ENCODE results near the gene SPPL2C.
"Not testable (repeated sequence)": the region's sequence is repeated elsewhere in the genome, so short reads cannot be mapped to it uniquely, and the experiment has no call there.

SPPL2C gene

GRCh38 chr17:45851464-45851863 lies 6.8 kb downstream of the SPPL2C start:
- no peak for DNase-seq

DNA sequence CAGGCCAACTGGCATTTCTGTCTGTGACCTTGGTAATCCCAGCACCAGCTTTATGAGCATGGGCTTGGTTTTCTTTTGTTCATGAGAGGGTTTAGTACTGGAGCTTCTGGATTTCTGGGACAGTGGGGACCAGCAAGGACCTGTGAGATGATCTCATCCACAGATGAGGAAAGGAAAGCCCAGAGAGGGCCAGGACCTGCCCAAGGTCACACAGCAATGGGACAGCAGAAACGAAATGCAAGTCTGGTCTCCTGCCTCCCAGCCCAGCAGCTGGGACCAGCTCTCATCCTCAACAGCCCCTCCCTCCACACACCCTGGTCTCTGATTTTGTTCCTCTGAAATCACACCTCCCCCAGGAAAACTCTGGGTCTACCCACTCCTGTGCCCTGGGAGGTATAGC lies 7.2 kb downstream of the SPPL2C start:
- no peak for DNase-seq

DNA sequence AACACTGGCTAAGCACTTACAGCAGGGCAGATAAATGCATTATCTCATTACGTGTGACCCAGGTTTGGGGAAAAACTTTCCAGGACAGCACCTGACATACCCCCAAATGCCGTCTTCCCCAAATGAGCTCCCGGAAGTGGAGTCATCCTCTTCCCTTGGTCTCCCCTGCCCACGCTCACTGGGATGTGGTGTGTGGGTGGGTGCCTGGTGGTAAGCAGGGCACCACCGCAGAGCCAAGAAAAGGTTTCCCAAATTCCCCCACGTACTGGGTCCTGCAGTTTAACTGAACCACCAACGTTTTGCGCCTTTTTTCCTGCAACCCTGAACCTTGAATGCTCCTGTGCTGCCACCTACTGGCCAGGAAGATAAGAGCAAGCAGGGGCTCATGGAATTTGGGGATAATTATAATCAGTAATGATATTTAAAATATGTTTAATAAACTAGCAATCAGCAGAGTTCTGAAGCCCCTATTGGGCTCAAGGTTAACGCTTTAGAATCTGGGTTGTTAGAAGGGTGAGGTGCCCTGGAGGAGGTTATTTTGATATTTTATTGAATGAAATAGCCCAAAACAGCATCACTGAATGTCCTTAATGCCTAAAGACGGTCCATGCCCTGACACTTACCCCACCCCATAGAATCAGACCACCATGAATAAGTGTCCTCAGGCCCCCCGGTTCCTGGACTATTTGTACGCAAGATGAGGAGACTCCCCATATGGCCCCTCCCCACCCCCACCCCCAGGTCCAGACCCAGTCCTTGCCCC lies 8.0 kb downstream of the SPPL2C start:
- DNase-seq, result peak; percentile 61

- no peak for DNase-seq
Measured at GRCh38 chr17:45854209-45854608, 9.5 kb downstream of the SPPL2C start.

DNA sequence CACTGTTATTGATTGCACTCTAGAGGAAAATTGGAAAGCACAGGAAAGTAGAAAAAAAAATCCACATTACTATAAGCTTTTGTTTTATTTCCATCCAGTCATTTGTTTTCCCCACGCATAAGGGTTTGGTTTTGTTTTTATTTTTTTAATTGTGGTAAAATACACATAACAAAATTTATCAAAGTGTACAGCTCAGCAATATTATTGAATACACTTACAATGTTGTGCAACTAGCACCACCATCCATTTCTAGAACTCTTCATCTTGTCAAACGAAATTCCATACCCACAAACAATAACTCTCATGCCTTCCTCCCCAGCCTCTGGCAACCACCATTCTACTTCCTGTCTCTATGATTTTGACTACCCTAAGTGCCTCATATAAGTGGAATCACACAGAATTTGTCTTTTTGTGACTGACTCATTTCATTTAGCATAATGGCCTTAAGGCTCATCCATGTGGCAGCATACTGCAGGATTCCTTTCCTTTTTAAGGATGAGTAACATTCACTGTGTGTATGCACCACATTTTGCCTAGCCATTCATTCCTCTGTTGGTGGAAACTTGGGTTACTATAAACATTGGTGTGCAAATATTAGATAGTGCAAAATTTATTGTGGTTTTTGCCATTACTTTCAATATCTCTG lies 11.1 kb downstream of the SPPL2C start:
- peak; percentile 21 for DNase-seq

DNA sequence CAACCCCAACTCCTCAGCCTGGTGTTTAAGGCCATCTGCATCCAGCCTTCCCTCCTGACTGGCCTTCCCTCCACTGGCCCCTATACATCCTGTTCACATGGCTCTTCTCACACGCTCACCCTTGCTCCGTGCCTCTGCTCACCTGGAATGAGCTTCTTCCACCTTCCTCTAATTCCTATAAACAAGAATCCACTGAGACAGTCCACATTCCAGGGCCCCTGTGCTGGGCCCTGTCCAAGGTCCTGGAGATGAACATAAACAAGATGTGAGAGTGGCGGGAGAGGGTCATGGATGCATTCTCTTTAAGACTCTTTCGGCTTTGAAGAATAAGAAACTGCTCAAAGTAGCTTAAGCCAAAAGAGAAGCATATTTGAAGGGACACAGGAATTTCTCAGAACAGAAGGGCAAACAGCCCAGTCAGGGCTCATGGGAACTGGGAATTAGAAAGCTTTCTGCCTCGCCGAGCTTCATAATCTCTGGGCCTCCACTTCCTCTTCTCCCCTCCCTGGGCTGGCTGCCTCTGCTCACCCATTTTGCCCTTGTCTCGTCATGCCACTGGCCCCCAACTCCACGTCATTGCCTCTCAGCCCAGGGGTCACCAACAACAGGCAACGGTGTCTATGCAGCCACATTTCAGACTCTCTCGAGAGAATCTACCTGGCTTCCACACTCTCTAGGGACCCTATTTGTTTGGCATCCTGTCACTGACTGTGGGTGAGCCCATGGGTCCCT lies 13.5 kb downstream of the SPPL2C start:
- DNase-seq, result peak; percentile 33

DNA sequence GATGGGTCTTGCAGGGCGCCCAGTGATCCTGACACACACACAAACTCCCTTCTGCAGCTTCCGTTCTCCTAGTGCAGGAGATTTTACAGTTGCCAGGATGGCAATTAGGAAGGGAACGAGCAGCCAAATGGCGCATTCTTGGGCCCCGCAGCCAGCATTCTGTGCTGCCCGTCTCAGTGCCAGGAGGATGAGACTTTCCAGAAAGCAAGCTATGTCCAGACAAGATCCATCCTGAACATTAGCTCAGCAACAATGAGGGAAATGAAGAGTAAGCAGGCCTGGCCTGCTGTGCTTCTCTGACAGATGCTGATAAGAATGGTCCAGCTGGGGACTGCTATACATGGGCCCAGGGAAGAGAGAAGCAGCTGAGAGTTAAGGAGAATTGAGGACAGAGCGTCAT lies 16.5 kb downstream of the SPPL2C start:
- no peak for DNase-seq

- DNase-seq, result not testable (repeated sequence)
Measured at GRCh38 chr17:45862127-45862526, 17.4 kb downstream of the SPPL2C start.

GRCh38 chr17:45863857-45864654 lies 19.4 kb downstream of the SPPL2C start:
- DNase-seq, result no peak

- DNase-seq, result no peak
Measured at GRCh38 chr17:45867171-45867570, 22.5 kb downstream of the SPPL2C start.

GRCh38 chr17:45867702-45868101 lies 23.0 kb downstream of the SPPL2C start:
- no peak for DNase-seq

- no peak for DNase-seq
Measured at GRCh38 chr17:45868276-45868675, 23.6 kb downstream of the SPPL2C start.

DNA sequence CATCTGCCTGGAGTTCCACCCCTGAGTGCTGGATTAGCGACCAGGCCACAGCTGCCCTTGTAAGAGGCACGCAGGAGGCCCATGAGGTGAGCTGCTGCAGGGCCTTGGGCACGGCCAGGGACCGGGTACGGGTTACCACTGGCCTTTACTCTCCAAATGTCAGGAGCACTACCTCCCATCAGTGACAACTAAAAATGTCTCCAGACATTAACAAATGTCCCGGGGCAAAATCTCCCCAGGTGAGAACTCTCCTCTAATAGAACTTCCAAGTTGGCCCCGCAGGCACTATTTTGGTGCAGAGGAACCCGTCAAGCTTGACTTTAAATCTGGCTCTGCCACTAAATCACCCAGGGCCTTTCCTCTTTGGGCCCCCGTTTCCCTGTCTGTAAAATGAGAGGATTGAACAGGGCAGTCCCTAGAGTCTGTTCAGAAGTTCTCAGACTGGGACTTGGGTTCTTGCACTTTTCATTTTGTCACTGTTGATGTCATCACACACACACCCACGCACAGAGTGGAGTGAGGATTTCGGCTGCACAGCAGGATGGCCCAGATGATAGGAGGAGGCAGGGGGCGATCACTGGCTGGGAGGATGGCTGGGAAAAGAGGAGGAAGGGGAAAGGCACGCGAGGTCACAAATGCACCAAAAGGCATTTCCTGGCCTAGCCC lies 25.1 kb downstream of the SPPL2C start:
- DNase-seq, result no peak

GRCh38 chr17:45870342-45870974 lies 25.8 kb downstream of the SPPL2C start:
- no peak for DNase-seq

DNA sequence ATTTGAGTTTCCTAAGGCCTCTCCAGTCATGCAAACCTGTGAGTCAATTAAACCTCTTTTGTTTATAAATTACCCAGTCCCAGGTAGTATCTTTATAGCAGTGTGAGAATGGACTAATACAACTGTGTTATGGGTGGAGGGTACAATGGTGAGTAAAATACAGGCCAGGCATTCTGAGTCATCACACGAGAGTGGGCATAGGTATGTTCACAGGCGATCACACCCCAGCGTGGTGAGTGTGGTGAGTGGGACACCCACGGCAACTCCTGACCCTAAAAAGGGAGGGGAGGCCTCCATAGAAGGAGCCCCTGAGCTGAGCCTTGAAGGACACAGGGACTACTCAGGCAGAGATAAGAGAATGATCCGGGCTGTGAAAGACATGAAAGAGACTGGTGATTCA lies 27.0 kb downstream of the SPPL2C start:
- no peak for DNase-seq

DNA sequence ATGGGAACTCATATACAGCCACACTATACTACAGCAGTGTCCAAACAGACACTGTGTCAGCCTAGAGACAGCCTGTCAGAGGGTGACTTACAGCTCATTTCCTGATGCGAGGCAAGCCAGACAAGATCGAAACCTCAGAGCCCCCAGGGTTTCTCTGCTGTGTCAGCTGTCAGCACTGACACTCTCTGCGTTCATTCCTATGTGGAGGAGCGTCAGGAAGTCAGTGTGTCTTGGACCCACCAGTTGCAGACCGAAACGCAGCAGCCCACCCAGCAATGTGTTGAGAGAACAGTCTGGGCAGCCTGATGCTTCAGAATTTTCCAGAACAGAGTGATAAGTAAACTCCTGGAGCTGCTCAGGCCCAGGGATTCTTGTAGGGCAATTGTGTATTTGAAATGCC lies 29.0 kb downstream of the SPPL2C start:
- DNase-seq, result no peak

GRCh38 chr17:45874151-45874550 lies 29.5 kb downstream of the SPPL2C start:
- no peak for DNase-seq

DNA sequence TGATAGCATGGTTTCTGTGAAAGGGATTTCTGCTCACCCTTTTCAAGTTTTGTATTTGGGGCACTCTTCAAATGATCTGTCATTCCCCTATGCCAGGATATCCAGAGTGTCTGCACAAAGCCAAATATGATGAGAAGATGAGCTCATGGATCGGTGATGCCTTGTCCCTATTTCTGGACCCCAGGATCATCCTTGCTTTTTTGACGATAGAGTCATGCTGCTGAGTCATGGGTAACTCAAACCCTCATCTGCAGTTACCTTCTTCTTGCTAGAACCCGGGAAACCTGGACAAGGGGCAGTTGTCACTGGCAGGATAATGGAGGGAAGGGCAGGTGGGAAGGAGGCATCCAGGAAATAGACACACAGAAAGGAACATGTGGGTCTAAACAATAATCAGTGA lies 31.9 kb downstream of the SPPL2C start:
- DNase-seq, result no peak

- DNase-seq, result no peak
Measured at GRCh38 chr17:45877467-45877866, 32.8 kb downstream of the SPPL2C start.

- DNase-seq, result no peak
Measured at GRCh38 chr17:45883063-45883462, 38.4 kb downstream of the SPPL2C start.

- DNase-seq, result no peak
Measured at GRCh38 chr17:45886852-45887251, 42.2 kb downstream of the SPPL2C start.

GRCh38 chr17:45888392-45888791 lies 43.7 kb downstream of the SPPL2C start:
- no peak for DNase-seq

All from EL (cell line).